Liver (tissue), 9 donors: ENCODE data around the gene ZNF768. TPM values are rescaled to one million over a fixed set of nuclear protein-coding genes. Genes with fewer than 3 reads are reported as not detected.
"Not testable (repeated sequence)": the region's sequence is repeated elsewhere in the genome, so short reads cannot be mapped to it uniquely, and the experiment has no call there.

ENCODE experiments used
- DNase-seq: peaks from one replicate; pipeline ENCODE4 v3.0.0-alpha.2; 2017; ENCODE audit warnings: low spot score
- H3K27ac ChIP-seq, 2 donors: one replicate each; pipeline ENCODE4 v1.7.0; 2013; ENCODE audit warnings: inconsistent platforms in 2 of 2, low read length in 2 of 2, control low read depth in 1 of 2, low read depth in 1 of 2, mild to moderate bottlenecking in 1 of 2
- H3K27me3 ChIP-seq, 4 donors: one replicate each; pipeline versions ENCODE4 v1.6.1 to v1.7.0; 2013; ENCODE audit warnings: low read length in 3 of 4, inconsistent platforms in 1 of 4, mild to moderate bottlenecking in 1 of 4, moderate library complexity in 1 of 4; ENCODE audit not compliant: control insufficient read depth in 4 of 4, insufficient read depth in 4 of 4
- H3K36me3 ChIP-seq, 4 donors: one replicate each; pipeline versions ENCODE4 v1.6.1 to v1.7.0; 2013; ENCODE audit warnings: low read length in 3 of 4, mild to moderate bottlenecking in 3 of 4, low read depth in 1 of 4, moderate library complexity in 1 of 4; ENCODE audit not compliant: control insufficient read depth in 4 of 4, insufficient read depth in 3 of 4
- H3K4me1 ChIP-seq, 4 donors: one replicate each; pipeline versions ENCODE4 v1.6.1 to v1.7.0; 2013; ENCODE audit warnings: low read length in 3 of 4, mild to moderate bottlenecking in 3 of 4, moderate library complexity in 1 of 4; ENCODE audit not compliant: control insufficient read depth in 4 of 4, insufficient read depth in 4 of 4
- H3K4me3 ChIP-seq, 3 donors: one replicate each; pipeline versions ENCODE4 v1.6.1 to v1.7.0; 2013; ENCODE audit warnings: low read length in 3 of 3, control low read depth in 1 of 3, low read depth in 1 of 3, mild to moderate bottlenecking in 1 of 3
- H3K9ac ChIP-seq, 2 donors: one replicate each; pipeline ENCODE4 v1.7.0; 2013; ENCODE audit warnings: low read length in 2 of 2, mild to moderate bottlenecking in 2 of 2, moderate library complexity in 2 of 2, control low read depth in 1 of 2, low read depth in 1 of 2
- H3K9me3 ChIP-seq, 4 donors: one replicate each; pipeline versions ENCODE4 v1.6.1 to v1.7.0; 2013; ENCODE audit warnings: low read length in 3 of 4; ENCODE audit not compliant: control insufficient read depth in 4 of 4
- ATF3 ChIP-seq: IDR thresholded peaks from 2 replicates; pipeline ENCODE4 v1.6.1; 2016; ENCODE audit warnings: antibody characterized with exemption
- CTCF ChIP-seq: fragments of 150-350 bp; IDR thresholded peaks from 2 replicates; pipeline ENCODE4 v1.5.1; 2017; ENCODE audit warnings: improper control_type of control experiment, low read depth, low read length; ENCODE audit not compliant: missing input control
- EGR1 ChIP-seq, 2 donors: IDR thresholded peaks; 2 replicates each; pipeline ENCODE4 v1.6.1; 2016 to 2018; ENCODE audit warnings: antibody characterized with exemption in 2 of 2, low read depth in 2 of 2
- FOXA1 ChIP-seq: IDR thresholded peaks from 2 replicates; pipeline ENCODE4 v1.6.1; 2016; ENCODE audit warnings: antibody characterized with exemption
- FOXA2 ChIP-seq: IDR thresholded peaks from 2 replicates; pipeline ENCODE4 v1.6.1; 2016; ENCODE audit warnings: antibody characterized with exemption
- GABPA ChIP-seq, 2 donors: IDR thresholded peaks in 1 of 2; conservative IDR thresholded peaks in 1 of 2; 2 replicates each; pipeline ENCODE4 v1.6.1; 2016; ENCODE audit warnings: antibody characterized with exemption in 2 of 2, mild to moderate bottlenecking in 1 of 2, moderate library complexity in 1 of 2
- HNF4A ChIP-seq, 2 donors: conservative IDR thresholded peaks; 2 replicates each; pipeline ENCODE4 v1.6.1; 2016; ENCODE audit warnings: antibody characterized with exemption in 2 of 2, mild to moderate bottlenecking in 2 of 2
- HNF4G ChIP-seq: IDR thresholded peaks from 2 replicates; pipeline ENCODE4 v1.6.1; 2016; ENCODE audit warnings: antibody characterized with exemption
- JUND ChIP-seq, 2 donors: IDR thresholded peaks; 2 replicates each; pipeline ENCODE4 v1.6.1; 2016; ENCODE audit warnings: antibody characterized with exemption in 2 of 2
- MAX ChIP-seq: IDR thresholded peaks from 2 replicates; pipeline ENCODE4 v1.6.1; 2016; ENCODE audit warnings: antibody characterized with exemption
- NR2F2 ChIP-seq: IDR thresholded peaks from 2 replicates; pipeline ENCODE4 v1.6.1; 2016; ENCODE audit warnings: antibody characterized with exemption
- RAD21 ChIP-seq, 2 donors: IDR thresholded peaks; 2 replicates each; pipeline ENCODE4 v1.6.1; 2016; ENCODE audit warnings: antibody characterized with exemption in 2 of 2, mild to moderate bottlenecking in 2 of 2
- REST ChIP-seq: IDR thresholded peaks from 2 replicates; pipeline ENCODE4 v1.6.1; 2016; ENCODE audit warnings: antibody characterized with exemption, mild to moderate bottlenecking
- RXRA ChIP-seq, 2 donors: IDR thresholded peaks; 2 replicates each; pipeline ENCODE4 v1.6.1; 2017 to 2018; ENCODE audit warnings: antibody characterized with exemption in 2 of 2, mild to moderate bottlenecking in 1 of 2
- SP1 ChIP-seq: IDR thresholded peaks from 2 replicates; pipeline ENCODE4 v1.6.1; 2018; ENCODE audit warnings: antibody characterized with exemption, mild to moderate bottlenecking
- TAF1 ChIP-seq: conservative IDR thresholded peaks from 2 replicates; pipeline ENCODE4 v1.6.1; 2016; ENCODE audit warnings: antibody characterized with exemption, mild to moderate bottlenecking
- YY1 ChIP-seq: IDR thresholded peaks from 2 replicates; pipeline ENCODE4 v1.6.1; 2016; ENCODE audit warnings: antibody characterized with exemption, mild to moderate bottlenecking
- ZBTB33 ChIP-seq: IDR thresholded peaks from 2 replicates; pipeline ENCODE4 v1.6.1; 2016; ENCODE audit warnings: antibody characterized with exemption
- WGBS: extraction: QIAGEN DNeasy Blood & Tissue Kit; methylation state at CpG from one replicate; pipeline ENCODE4 v1.1.7; 2013; 5-methylcytosine and 5-hydroxymethylcytosine counted together
- polyA plus RNA-seq, 2 donors: library from polyadenylated mRNA; stranded (reverse) in 1 of 2; unstranded in 1 of 2; fragments of 200-250 nt in 1 of 2; fragments of >200 nt in 1 of 2; fragmentation: Nextera tagmentation in 1 of 2; extraction: Ambion mirVana in 1 of 2; gene quantifications; one replicate each; pipeline versions ENCODE4 v1.2.1 to v1.2.3, GENCODE V29; 2013 to 2015
- total RNA-seq, 2 donors: library from RNA; depleted of rRNA; stranded (reverse); fragments of >200 nt; gene quantifications; one replicate each; pipeline ENCODE4 v1.2.3, GENCODE V29; 2014
- donor health status: healthy.
- donor health status: healthy.
- donor health status: healthy.
- donor health status: healthy.
- donor health status: healthy.

Gene ZNF768
- total and polyA plus RNA-seq, 4 donors: 2.2 to 16.9 (median 10.9) TPM

GRCh38 chr16:30543067-30543466 is 16.7 kb upstream of the ZNF768 start:
- Histone ChIP-seq H3K27me3 (no peaks in the 10 kb centered on the region), H3K36me3 (no peaks in the 10 kb centered on the region), H3K4me3 (no peak overlapping the region), H3K9me3 (no peaks in the 10 kb centered on the region), H3K4me1 (no peaks in the 10 kb centered on the region), H3K9ac (no peak overlapping the region), H3K27ac (no peak overlapping the region)
- no peak for TF ChIP-seq YY1
- WGBS: 89% methylated on average over 5 of the region's 5 CpGs
- no peak for DNase-seq

- TF ChIP-seq HNF4A (conservative IDR thresholded peaks at IDR 0.05) (no peak), HNF4G (no peak), YY1 (no peak), SP1 (no peak), CTCF (no peak), FOXA2 (no peak), REST (no peak), TAF1 (no peak), ZBTB33 (no peak), RXRA (IDR thresholded peaks at IDR 0.05) (no peak), EGR1 (IDR thresholded peaks at IDR 0.05; ENCODE audit: low read depth in 2 of 2) (no peak), NR2F2 (no peak), ATF3 (no peak), MAX (no peak), RAD21 (IDR thresholded peaks at IDR 0.05) (no peak), GABPA (IDR thresholded peaks at IDR 0.05 in 1 of 2, conservative IDR thresholded peaks at IDR 0.05 in 1 of 2) (no peak), FOXA1 (no peak), JUND (IDR thresholded peaks at IDR 0.05) (no peak)
- WGBS: 78% methylated on average over 10 of the region's 10 CpGs
- peak; percentile 50 for DNase-seq
- Histone ChIP-seq H3K27me3 (no peaks in the 10 kb centered on the region), H3K27ac (no peak overlapping the region), H3K4me3 (no peak overlapping the region), H3K36me3 (no peaks in the 10 kb centered on the region), H3K9me3 (no peaks in the 10 kb centered on the region), H3K9ac (no peak overlapping the region), H3K4me1 (no peaks in the 10 kb centered on the region)
Measured at GRCh38 chr16:30541502-30542329, 15.3 kb upstream of the ZNF768 start.

GRCh38 chr16:30540916-30541464 is 14.6 kb upstream of the ZNF768 start:
- H3K9me3 ChIP-seq, H3K4me3 ChIP-seq, H3K36me3 ChIP-seq, H3K9ac ChIP-seq, H3K27ac ChIP-seq, H3K4me1 ChIP-seq, DNase-seq, H3K27me3 ChIP-seq: not testable (repeated sequence)
- 69% methylated on average over 9 of the region's 9 CpGs for WGBS
